Measurements from ENCODE around the gene NOP16.

Gene NOP16

DNA sequence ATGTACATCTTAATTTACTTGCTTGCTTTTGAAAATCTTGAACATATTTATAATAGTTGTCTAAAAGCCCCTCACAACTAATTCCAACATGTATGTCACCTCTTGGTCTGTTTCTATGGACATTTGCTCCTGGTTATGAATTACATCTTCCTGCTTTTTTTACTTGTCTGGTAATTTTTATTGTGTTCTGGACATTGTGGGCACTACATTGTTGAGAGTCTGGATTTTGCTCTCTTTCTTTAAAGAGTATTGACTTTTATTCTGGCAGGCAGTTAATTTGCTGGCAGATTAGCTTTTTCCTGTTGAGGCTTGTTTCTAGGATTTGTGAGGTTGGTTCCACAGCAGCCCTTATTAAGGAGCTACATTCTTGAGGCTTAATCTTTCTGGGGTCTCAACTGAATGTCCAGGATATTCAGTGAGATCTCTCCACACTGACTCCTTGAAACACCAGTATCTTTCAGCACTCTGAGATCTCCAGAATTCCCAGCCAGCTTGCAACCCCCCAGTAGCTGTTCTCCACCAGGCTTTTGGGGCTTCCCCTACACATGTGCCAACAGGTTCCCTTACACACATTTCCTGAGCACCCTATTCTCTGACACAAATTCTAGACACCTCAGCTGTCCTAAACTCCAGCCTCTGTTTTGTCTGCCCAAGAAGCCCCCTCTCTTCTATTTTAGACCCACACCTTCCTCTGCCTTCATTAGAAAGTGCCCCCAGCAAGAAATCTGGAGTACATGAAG lies 54.2 kb downstream of the NOP16 start:
- H3K4me1 Mint-ChIP-seq: no peaks in the 10 kb centered on the region
- no peak overlapping the region for H3K27ac Mint-ChIP-seq
- peaks cover 6% of the 10 kb centered on the region for H3K9me3 Mint-ChIP-seq
- no peak for ATAC-seq
- no peak overlapping the region for H3K4me3 Mint-ChIP-seq
- no peak for DNase-seq (ENCODE audit: low spot score in 2 of 2)
- peaks cover 12% of the 10 kb centered on the region for H3K36me3 Mint-ChIP-seq

Measured in stimulated activated effector memory CD8-positive, alpha-beta T cell treated with anti-CD3 and anti-CD28 coated beads, Interleukin-12 subunit alpha, Interleukin-12 subunit beta, amount 100 ng/mL, for 72 hours (primary cell).